H1 (cell line): ENCODE measurements around the gene MYO15B. TPM values are rescaled to one million over a fixed set of nuclear protein-coding genes. Genes with fewer than 3 reads are reported as not detected.

ENCODE experiments used
- BACH1 ChIP-seq: IDR thresholded peaks from 2 replicates; pipeline ENCODE4 v1.6.1; 2012; ENCODE audit warnings: low read length, improper control_type of control experiment
- CHD7 ChIP-seq: fragments of 300-600 bp; sonication (generic); IDR thresholded peaks from 2 replicates; pipeline ENCODE4 v1.7.1; 2012; ENCODE audit warnings: low read length, moderate library complexity, mild to moderate bottlenecking, inconsistent platforms; ENCODE audit not compliant: insufficient replicate concordance
- POLR2AphosphoS5 ChIP-seq: IDR thresholded peaks from 2 replicates; pipeline ENCODE4 v1.6.1; 2011; ENCODE audit warnings: low read depth, low read length
- RAD21 ChIP-seq, 2 experiments: IDR thresholded peaks in 1 of 2; conservative IDR thresholded peaks in 1 of 2; 2 replicates each; pipeline ENCODE4 v1.6.1; 2011; ENCODE audit warnings: low read depth in 2 of 2, low read length in 2 of 2, improper control_type of control experiment in 1 of 2, inconsistent platforms in 1 of 2, mild to moderate bottlenecking in 1 of 2, moderate library complexity in 1 of 2
- TAF1 ChIP-seq: IDR thresholded peaks from 2 replicates; pipeline ENCODE4 v1.6.1; 2011; ENCODE audit warnings: mild to moderate bottlenecking, low read depth, low read length
- TBP ChIP-seq: IDR thresholded peaks from 2 replicates; pipeline ENCODE4 v1.6.1; 2011; ENCODE audit warnings: low read depth, low read length, improper control_type of control experiment
- TCF12 ChIP-seq: IDR thresholded peaks from 2 replicates; pipeline ENCODE4 v1.6.1; 2011; ENCODE audit warnings: low read depth, mild to moderate bottlenecking, low read length
- USF2 ChIP-seq: IDR thresholded peaks from 2 replicates; pipeline ENCODE4 v1.6.1; 2011; ENCODE audit warnings: low read length, improper control_type of control experiment
- YY1 ChIP-seq: IDR thresholded peaks from 2 replicates; pipeline ENCODE4 v1.6.1; 2011; ENCODE audit warnings: low read depth, mild to moderate bottlenecking, low read length
- polyA plus RNA-seq, 7 experiments: library from polyadenylated mRNA; depleted of rRNA in 3 of 7; stranded (reverse) in 5 of 7; unstranded in 2 of 7; fragments of >200 nt in 5 of 7; fragments of 200-250 nt in 2 of 7; gene quantifications; 1 replicate in 5 of 7; 2 replicates in 1 of 7; 4 replicates in 1 of 7; pipeline versions ENCODE4 v1.2.1 to v1.2.3, GENCODE V29; 2011 to 2013; ENCODE audit warnings: missing spikeins in 2 of 7, mixed read lengths in 2 of 7
- total RNA-seq: library from RNA; stranded (reverse); fragmentation: NEBNext Ultra II Directional; extraction: Animal tissue kit (Norgen Biotek cat#: 25700); gene quantifications from 2 replicates; pipeline ENCODE4 v1.2.1, GENCODE V29; 2021

MYO15B gene
- total and polyA plus RNA-seq, 2 of the 8 experiments (the other 6 are each of a cell fraction or from before 2014, with no cell fraction given): 7.1 to 11.2 TPM

- no peak for TF ChIP-seq CHD7
- TF ChIP-seq TCF12: no peak
- TF ChIP-seq BACH1: no peak
- no peak for TF ChIP-seq USF2
- no peak for TF ChIP-seq TAF1
- TF ChIP-seq YY1: no peak
- TF ChIP-seq TBP: no peak
- no peak for TF ChIP-seq RAD21 (IDR thresholded peaks at IDR 0.05 in 1 of 2, conservative IDR thresholded peaks at IDR 0.05 in 1 of 2; ENCODE audit: low read depth in 2 of 2, low read length in 2 of 2)
- TF ChIP-seq POLR2AphosphoS5: no peak
These were observed 3.5 kb downstream of the MYO15B start (continued) for GRCh38 chr17:75590849-75591721.
